Left kidney (tissue), 2 donors: ENCODE measurements around the gene PRDM16. TPM values are rescaled to one million over a fixed set of nuclear protein-coding genes. Genes with fewer than 3 reads are reported as not detected.

Experiments used
- DNase-seq: peaks from one replicate; pipeline ENCODE4 v3.0.0-alpha.2; 2013
- polyA plus RNA-seq: library from polyadenylated mRNA; unstranded; fragments of 120-200 nt; gene quantifications from one replicate; pipeline ENCODE4 v1.2.1, GENCODE V29; 2013; ENCODE audit not compliant: insufficient read length

PRDM16 gene
- polyA plus RNA-seq, 1 donor: 7.3 TPM

DNA sequence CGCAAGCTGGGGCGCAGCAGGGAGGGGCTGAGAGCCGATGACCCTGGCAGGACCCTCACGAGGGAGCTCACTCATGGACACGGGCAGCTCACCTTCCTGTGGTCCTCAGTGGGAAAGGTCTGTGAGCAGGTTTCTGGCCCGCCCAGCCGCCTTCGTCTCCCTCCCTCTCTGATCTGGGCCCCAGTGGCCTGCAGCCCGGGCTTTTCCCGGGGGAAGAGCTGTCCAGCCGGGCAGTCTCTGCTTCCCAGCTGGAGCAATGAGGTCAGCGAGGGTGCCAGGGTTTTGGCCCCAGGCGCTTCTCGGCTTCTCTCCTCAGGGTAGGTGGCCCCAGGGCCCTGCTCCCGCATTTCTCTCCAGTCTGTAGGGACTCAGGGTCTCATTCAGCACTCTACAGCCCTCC, 363.3 kb downstream of the PRDM16 start:
- no peak for DNase-seq

DNA sequence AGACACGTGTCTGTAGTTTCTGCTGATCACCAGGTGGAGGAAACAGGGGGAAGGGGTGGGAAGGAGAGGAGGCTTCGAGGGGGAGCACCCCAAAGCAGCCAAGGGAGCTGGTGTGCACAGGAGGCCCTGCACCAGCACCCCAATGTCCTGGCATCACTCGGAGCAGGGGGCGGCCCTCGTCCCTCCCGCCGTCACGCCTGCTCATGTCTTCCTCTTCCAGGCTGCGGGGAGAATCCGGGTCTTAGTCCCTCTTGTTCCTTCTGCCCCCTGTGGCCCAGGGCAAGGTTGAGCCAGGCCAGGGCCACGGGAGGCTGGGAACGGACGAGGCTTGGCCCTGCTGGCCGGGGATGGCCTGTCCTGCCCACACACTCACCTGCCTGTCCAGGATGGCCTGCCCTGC, 364.1 kb downstream of the PRDM16 start:
- DNase-seq: no peak

- DNase-seq: no peak
Measured at GRCh38 chr1:3433596-3434320, 364.8 kb downstream of the PRDM16 start.

DNA sequence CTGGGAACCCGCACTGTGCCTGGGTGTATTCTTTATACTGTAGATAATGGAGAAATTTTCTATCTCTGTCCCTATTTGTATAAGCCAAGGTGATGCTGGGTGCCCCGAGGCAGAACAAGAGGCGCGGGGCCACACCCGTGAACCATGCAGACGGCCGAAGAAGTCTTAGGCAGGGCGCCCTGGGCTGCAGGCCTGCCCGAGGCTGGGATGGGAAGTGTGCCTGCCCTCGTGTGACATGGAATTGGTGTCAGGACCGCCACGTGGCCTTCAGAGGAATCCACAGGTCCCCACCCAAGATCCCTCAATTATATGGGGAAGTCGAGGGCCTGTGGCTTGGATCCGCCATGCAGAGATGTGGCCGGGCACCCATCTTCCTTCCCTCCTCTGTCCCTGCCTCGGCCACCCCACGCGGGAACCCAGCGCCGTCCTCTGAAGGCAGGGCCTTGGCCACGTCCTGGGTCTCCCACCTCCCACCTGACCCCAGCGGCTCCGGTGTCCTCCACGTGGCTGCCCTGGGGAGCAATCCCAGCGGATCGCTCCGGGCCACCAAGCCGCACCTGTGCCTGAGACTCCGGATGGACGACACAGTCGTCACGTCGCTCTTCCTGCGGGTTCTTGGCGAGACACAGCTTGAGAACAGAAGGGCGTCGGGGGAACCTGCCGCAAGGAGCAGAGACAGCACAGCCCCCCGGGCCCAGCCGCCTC, 365.6 kb downstream of the PRDM16 start:
- no peak for DNase-seq

GRCh38 chr1:3435666-3436065, 366.7 kb downstream of the PRDM16 start:
- DNase-seq: no peak

GRCh38 chr1:3436451-3436850, 367.4 kb downstream of the PRDM16 start:
- DNase-seq: no peak

GRCh38 chr1:3436901-3437300, 367.9 kb downstream of the PRDM16 start:
- no peak for DNase-seq

DNA sequence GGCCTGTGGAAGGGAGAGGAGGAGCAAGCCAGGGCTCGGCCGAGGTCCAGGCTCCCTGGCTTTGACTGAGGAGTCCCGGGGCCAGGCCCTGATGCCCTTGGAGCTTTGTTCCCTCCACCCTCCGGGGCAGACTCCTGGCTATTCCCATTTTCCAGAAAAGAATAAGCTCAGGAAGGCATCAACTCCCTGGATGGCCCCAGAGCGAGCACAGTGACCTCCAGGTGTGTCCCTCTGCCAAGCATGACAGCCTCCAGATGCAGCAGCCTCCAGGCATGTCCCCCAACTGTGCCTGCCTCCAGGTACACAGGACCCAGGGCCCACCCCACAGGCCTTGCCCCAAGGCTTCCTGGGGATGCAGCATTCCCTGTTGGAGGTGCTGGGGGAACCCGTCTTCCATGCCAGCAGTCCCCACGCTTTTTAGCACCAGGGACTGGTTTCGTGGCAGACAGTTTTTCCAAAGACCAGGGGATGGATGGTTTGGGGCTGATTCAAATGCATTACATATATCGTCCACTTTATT, 369.7 kb downstream of the PRDM16 start:
- DNase-seq: no peak

- DNase-seq: no peak
Measured at GRCh38 chr1:3439346-3440299, 370.6 kb downstream of the PRDM16 start.

- DNase-seq: no peak
Measured at GRCh38 chr1:3440300-3440681, 371.3 kb downstream of the PRDM16 start.

- DNase-seq: no peak
Measured at GRCh38 chr1:3440711-3441409, 371.9 kb downstream of the PRDM16 start.

DNA sequence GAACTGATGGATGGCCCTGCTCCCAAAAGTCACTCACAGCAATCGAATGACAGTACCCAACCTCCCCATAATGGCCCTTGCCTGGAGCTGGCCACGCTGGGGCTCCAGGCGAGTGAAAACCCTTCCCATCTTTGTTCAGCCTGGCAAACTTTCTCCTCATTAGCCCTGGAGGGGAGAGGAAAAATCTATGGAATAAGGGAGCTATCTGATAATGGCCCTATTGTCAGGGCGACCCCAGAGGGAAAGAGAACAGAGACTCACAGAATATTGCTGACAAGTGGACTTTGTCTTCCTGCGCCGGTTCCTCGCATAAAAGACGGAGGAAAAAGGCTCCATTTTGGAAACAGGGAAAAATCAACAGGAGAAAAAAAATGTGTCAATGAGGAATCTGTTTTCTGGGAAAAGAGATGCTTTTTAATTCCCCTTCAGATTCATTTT, 372.4 kb downstream of the PRDM16 start:
- no peak for DNase-seq

- no peak for DNase-seq
Measured at GRCh38 chr1:3441880-3442279, 372.9 kb downstream of the PRDM16 start.

- DNase-seq: no peak
Measured at GRCh38 chr1:3442331-3442730, 373.3 kb downstream of the PRDM16 start.

DNA sequence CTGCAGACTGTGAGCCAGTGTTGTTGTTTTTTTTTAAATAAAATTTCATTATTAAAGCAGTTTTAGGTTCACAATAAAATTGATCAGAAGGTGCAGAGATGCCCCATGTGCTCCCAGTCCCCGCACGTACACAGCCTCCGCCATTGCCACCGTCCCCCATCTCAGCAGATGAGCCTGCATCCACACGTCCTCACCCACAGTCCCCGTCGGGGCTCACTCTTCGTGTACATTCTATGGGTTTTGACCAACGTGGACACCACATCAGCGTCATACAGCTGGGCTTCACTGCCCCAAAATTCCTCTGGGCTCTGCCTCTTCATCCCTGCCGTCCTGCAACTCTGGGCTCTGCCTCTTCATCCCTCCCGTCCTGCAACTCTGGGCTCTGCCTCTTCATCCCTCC, 373.9 kb downstream of the PRDM16 start:
- no peak for DNase-seq

DNA sequence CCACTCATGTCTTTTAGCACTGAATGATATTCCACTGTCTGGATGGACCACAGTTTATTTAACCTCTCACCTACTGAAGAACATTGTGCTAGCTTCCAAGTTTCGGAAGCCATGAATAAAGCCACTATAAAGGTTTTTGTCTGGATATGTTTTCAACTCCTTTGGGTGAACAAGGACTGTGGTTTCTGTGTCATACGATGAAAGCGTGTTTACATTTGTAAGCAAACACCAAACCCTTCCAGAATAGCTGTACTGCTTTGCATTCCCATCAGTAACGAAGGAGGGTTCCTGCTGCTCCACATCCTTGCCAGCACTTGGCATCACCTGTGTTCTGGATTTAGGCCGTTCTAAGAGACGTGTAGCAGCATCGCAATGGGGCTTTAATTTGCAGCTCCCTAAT, 374.8 kb downstream of the PRDM16 start:
- no peak for DNase-seq

GRCh38 chr1:3444298-3444697, 375.3 kb downstream of the PRDM16 start:
- no peak for DNase-seq

DNA sequence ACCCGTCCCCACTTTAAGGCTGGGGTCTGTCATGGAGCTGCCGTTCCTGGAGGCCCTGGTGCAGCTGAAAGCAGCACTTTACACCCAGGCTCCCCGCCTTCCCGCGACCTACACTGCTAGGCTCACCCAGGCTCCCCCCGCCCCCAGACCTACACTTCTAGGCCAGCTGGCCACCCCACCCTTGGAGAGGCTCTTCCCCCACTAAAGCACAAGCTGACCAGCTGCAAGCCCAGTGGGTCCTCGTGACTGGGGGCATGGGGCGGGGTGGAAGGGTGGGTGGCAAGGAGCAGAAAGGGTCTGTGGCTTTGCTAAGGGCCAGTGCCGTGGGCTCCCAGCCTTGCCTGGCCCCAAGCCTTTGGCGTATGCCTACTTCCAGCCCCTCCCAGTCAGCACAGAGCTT, 375.7 kb downstream of the PRDM16 start:
- no peak for DNase-seq

DNA sequence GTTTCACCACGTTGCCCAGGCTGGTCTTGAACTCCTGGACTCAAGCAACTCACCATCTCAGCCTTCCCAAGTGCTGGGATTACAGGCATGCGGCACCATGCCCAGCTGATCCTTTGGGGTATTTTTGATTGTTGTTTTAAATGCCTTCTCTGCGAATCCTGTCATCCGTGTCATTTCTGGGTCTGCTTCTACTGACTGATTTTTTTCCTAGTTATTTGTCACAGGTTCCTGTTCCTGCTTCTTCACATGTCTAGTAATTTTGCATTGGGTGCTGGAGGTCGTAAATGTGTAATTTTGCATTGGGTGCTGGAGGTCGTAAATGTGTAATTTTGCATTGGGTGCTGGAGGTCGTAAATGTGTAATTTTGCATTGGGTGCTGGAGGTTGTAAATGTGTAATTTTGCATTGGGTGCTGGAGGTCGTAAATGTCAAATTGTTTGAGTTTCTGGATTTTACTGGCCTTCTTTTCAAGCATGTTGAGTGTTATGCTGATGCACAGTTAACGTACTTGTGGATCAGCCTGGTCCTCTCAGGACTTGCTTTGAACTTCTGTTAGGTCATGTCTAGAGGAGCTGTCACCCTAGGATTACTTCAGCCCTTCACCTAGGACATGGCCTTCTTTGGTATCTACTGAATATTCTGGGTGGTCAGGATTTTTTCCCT, 381.3 kb downstream of the PRDM16 start:
- DNase-seq: no peak

- no peak for DNase-seq
Measured at GRCh38 chr1:3450983-3451382, 382.0 kb downstream of the PRDM16 start.
